HepG2 (cell line): ENCODE measurements around the gene CDK2. TPM values are rescaled to one million over a fixed set of nuclear protein-coding genes. Genes with fewer than 3 reads are reported as not detected.

Experiments used
- CBFB ChIP-seq: sonication (generic); formaldehyde crosslinking; IDR thresholded peaks from 2 replicates; pipeline ENCODE4 v1.4.0; 2020; ENCODE audit warnings: missing genetic modification reagents
- DR1 ChIP-seq: sonication (generic); formaldehyde crosslinking; IDR thresholded peaks from 2 replicates; pipeline ENCODE4 v1.8.0; 2021; ENCODE audit warnings: mild to moderate bottlenecking, missing genetic modification reagents, inconsistent platforms
- FOXC1 ChIP-seq: sonication (generic); formaldehyde crosslinking; IDR thresholded peaks from 2 replicates; pipeline ENCODE4 v1.8.0; 2022; ENCODE audit warnings: mild to moderate bottlenecking, missing genetic modification reagents, borderline replicate concordance
- HCFC1 ChIP-seq: fragments of 150-350 bp; IDR thresholded peaks from 2 replicates; pipeline ENCODE4 v1.6.1; 2014; ENCODE audit warnings: low read depth, low read length
- IKZF1 ChIP-seq: fragments of 450-650 bp; IDR thresholded peaks from 2 replicates; pipeline ENCODE4 v1.7.1; 2016
- MBNL3 ChIP-seq: fragments of 250-450 bp; sonication (Bioruptor Pico); conservative IDR thresholded peaks from 2 replicates; pipeline ENCODE4 v1.8.0; 2022; ENCODE audit warnings: mild to moderate bottlenecking, inconsistent platforms
- NCOA1 ChIP-seq: sonication (generic); formaldehyde crosslinking; IDR thresholded peaks from 2 replicates; pipeline ENCODE4 v1.9.0; 2021; ENCODE audit warnings: missing genetic modification reagents
- NR2F2 ChIP-seq: IDR thresholded peaks from 2 replicates; pipeline ENCODE4 v1.6.1; 2012; ENCODE audit warnings: low read depth, inconsistent platforms, borderline replicate concordance
- NRL ChIP-seq: sonication (generic); formaldehyde crosslinking; IDR thresholded peaks from 2 replicates; pipeline ENCODE4 v1.5.0; 2020; ENCODE audit warnings: missing genetic modification reagents, mild to moderate bottlenecking, moderate library complexity, borderline replicate concordance
- REXO4 ChIP-seq: sonication (generic); formaldehyde crosslinking; IDR thresholded peaks from 2 replicates; pipeline ENCODE4 v1.8.0; 2022; ENCODE audit warnings: missing genetic modification reagents, mild to moderate bottlenecking, borderline replicate concordance
- SCMH1 ChIP-seq: sonication (generic); formaldehyde crosslinking; IDR thresholded peaks from 2 replicates; pipeline ENCODE4 v1.9.0; 2021; ENCODE audit warnings: missing genetic modification reagents, mild to moderate bottlenecking, borderline replicate concordance
- TEAD2 ChIP-seq: sonication (generic); formaldehyde crosslinking; IDR thresholded peaks from 2 replicates; pipeline ENCODE4 v1.9.0; 2021; ENCODE audit warnings: missing genetic modification reagents
- ZBTB1 ChIP-seq: sonication (generic); formaldehyde crosslinking; IDR thresholded peaks from 2 replicates; pipeline ENCODE4 v1.4.0; 2020; ENCODE audit warnings: missing genetic modification reagents, borderline replicate concordance
- ZNF101 ChIP-seq: sonication (generic); formaldehyde crosslinking; IDR thresholded peaks from 2 replicates; pipeline ENCODE4 v1.4.0; 2020; ENCODE audit warnings: mild to moderate bottlenecking, low read depth, missing genetic modification reagents, borderline replicate concordance
- ZNF282 ChIP-seq: fragments of 450-650 bp; IDR thresholded peaks from 2 replicates; pipeline ENCODE4 v1.6.1; 2018; ENCODE audit not compliant: partially characterized antibody
- ZNF598 ChIP-seq: sonication (generic); formaldehyde crosslinking; IDR thresholded peaks from 2 replicates; pipeline ENCODE4 v1.5.1; 2020; ENCODE audit warnings: mild to moderate bottlenecking, missing genetic modification reagents, borderline replicate concordance
- ZNF768 ChIP-seq: sonication (generic); formaldehyde crosslinking; IDR thresholded peaks from 2 replicates; pipeline ENCODE4 v1.4.0; 2020; ENCODE audit warnings: missing genetic modification reagents
- polyA plus RNA-seq, 8 experiments: library from polyadenylated mRNA; depleted of rRNA in 3 of 8; stranded (reverse) in 7 of 8; unstranded in 1 of 8; fragments of >200 nt; fragmentation: Illumina TruSeq in 4 of 8; extraction: Trizol in 4 of 8; gene quantifications; 2 replicates each; pipeline versions ENCODE4 v1.2.1 to v1.2.3, GENCODE V29; 2011 to 2016; ENCODE audit warnings: low read depth in 4 of 8, missing spikeins in 1 of 8, mixed read lengths in 1 of 8; ENCODE audit not compliant: insufficient read depth in 1 of 8
- total RNA-seq, 5 experiments: library from RNA; depleted of rRNA; stranded (reverse); fragments of >200 nt; fragmentation: Illumina TruSeq; extraction: Trizol; gene quantifications; 2 replicates each; pipeline ENCODE4 v1.2.3, GENCODE V29; 2016; ENCODE audit warnings: low read depth in 1 of 5
- TF ChIP-seq, protein P1 (sequence below): IDR thresholded peaks from 2 replicates; pipeline ENCODE4 v1.6.1; 2012; ENCODE audit warnings: low read length, improper control_type of control experiment
- TF ChIP-seq, protein P2 (sequence below): sonication (generic); formaldehyde crosslinking; IDR thresholded peaks from 2 replicates; pipeline ENCODE4 v1.8.0; 2022; ENCODE audit warnings: mild to moderate bottlenecking, missing genetic modification reagents, borderline replicate concordance
- TF ChIP-seq, protein P3 (sequence below): sonication (generic); formaldehyde crosslinking; IDR thresholded peaks from 2 replicates; pipeline ENCODE4 v1.4.0; 2020; ENCODE audit warnings: missing genetic modification reagents, borderline replicate concordance

CDK2 gene
- total and polyA plus RNA-seq, 2 of the 13 experiments (the other 11 are each of a cell fraction or from before 2014, with no cell fraction given), result 47.5 to 52.6 TPM

DNA sequence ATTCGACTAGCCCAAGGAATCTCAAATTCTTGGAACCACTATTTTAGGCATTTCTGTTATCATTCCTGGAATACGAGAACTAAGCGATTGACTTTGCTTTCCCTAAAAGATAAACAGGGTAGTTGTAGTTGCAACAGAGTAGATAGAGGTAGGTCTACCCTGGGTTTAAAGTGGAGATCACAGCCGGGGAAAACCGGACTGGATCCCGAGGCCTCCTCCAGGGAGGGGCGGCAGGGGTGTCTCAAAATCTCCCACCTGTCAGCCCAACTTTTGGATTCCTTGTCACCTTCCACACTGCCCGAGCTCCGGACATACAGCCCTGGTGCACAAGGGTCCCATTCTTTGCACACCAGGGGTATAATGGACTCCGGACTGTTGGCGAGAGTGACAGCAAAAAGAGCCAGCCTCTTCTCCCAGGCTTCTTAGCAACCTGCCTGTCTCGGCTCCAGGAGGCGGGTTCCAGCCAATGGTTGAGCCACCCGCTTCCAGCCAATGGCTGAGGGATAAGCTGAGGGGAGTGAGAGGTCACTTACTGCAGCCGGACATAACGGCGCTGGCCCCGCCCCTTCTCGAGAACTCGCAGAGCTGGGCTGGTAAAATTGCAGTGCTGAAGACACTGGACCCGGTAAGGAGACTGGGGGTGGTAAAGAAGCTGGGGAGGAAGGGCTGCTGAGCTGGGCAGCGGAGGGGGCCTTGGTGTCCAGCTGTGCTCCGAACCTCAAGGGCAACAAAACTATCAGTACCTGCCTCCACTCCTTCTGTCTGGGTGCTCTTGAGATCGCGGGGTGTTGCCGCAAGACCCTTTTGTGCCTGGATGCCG lies 30.3 kb downstream of the CDK2 start, which contains the start of gene SUOX (continued):
- TF ChIP-seq NCOA1 (CRISPR knock-in tag) (no peak), ZBTB1 (no peak), DR1 (CRISPR knock-in tag) (peak; percentile 89), ZNF598 (CRISPR knock-in tag) (peak; percentile 48; the same call in 1 of the 2 replicates), TEAD2 (CRISPR knock-in tag) (no peak), ZNF101 (CRISPR knock-in tag) (no peak), ZNF768 (CRISPR knock-in tag) (no peak; the same call in 1 of the 2 replicates), HCFC1 (no peak), CBFB (CRISPR knock-in tag) (no peak), REXO4 (CRISPR knock-in tag) (no peak), ZNF282 (no peak), MBNL3 (CRISPR knock-in tag) (no peak), FOXC1 (CRISPR knock-in tag) (no peak), NRL (CRISPR knock-in tag) (no peak), IKZF1 (no peak), SCMH1 (CRISPR knock-in tag) (no peak), NR2F2 (0 out of 2 replicates have a peak, but pooled peaks have one; percentile 11)
- TF ChIP-seq, protein P1, sequence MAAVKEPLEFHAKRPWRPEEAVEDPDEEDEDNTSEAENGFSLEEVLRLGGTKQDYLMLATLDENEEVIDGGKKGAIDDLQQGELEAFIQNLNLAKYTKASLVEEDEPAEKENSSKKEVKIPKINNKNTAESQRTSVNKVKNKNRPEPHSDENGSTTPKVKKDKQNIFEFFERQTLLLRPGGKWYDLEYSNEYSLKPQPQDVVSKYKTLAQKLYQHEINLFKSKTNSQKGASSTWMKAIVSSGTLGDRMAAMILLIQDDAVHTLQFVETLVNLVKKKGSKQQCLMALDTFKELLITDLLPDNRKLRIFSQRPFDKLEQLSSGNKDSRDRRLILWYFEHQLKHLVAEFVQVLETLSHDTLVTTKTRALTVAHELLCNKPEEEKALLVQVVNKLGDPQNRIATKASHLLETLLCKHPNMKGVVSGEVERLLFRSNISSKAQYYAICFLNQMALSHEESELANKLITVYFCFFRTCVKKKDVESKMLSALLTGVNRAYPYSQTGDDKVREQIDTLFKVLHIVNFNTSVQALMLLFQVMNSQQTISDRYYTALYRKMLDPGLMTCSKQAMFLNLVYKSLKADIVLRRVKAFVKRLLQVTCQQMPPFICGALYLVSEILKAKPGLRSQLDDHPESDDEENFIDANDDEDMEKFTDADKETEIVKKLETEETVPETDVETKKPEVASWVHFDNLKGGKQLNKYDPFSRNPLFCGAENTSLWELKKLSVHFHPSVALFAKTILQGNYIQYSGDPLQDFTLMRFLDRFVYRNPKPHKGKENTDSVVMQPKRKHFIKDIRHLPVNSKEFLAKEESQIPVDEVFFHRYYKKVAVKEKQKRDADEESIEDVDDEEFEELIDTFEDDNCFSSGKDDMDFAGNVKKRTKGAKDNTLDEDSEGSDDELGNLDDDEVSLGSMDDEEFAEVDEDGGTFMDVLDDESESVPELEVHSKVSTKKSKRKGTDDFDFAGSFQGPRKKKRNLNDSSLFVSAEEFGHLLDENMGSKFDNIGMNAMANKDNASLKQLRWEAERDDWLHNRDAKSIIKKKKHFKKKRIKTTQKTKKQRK, result no peak
- TF ChIP-seq, protein P2, sequence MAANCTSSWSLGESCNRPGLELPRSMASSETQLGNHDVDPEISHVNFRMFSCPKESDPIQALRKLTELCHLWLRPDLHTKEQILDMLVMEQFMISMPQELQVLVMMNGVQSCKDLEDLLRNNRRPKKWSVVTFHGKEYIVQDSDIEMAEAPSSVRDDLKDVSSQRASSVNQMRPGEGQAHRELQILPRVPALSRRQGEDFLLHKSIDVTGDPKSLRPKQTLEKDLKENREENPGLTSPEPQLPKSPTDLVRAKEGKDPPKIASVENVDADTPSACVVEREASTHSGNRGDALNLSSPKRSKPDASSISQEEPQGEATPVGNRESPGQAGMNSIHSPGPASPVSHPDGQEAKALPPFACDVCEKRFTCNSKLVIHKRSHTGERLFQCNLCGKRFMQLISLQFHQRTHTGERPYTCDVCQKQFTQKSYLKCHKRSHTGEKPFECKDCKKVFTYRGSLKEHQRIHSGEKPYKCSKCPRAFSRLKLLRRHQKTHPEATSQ (CRISPR knock-in tag), result 0 out of 2 replicates have a peak, but pooled peaks have one; percentile 18
- TF ChIP-seq, protein P3, sequence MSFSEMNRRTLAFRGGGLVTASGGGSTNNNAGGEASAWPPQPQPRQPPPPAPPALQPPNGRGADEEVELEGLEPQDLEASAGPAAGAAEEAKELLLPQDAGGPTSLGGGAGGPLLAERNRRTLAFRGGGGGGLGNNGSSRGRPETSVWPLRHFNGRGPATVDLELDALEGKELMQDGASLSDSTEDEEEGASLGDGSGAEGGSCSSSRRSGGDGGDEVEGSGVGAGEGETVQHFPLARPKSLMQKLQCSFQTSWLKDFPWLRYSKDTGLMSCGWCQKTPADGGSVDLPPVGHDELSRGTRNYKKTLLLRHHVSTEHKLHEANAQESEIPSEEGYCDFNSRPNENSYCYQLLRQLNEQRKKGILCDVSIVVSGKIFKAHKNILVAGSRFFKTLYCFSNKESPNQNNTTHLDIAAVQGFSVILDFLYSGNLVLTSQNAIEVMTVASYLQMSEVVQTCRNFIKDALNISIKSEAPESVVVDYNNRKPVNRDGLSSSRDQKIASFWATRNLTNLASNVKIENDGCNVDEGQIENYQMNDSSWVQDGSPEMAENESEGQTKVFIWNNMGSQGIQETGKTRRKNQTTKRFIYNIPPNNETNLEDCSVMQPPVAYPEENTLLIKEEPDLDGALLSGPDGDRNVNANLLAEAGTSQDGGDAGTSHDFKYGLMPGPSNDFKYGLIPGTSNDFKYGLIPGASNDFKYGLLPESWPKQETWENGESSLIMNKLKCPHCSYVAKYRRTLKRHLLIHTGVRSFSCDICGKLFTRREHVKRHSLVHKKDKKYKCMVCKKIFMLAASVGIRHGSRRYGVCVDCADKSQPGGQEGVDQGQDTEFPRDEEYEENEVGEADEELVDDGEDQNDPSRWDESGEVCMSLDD, result no peak
